ENCODE results near the gene FGFR4.

FGFR4 gene

DNA sequence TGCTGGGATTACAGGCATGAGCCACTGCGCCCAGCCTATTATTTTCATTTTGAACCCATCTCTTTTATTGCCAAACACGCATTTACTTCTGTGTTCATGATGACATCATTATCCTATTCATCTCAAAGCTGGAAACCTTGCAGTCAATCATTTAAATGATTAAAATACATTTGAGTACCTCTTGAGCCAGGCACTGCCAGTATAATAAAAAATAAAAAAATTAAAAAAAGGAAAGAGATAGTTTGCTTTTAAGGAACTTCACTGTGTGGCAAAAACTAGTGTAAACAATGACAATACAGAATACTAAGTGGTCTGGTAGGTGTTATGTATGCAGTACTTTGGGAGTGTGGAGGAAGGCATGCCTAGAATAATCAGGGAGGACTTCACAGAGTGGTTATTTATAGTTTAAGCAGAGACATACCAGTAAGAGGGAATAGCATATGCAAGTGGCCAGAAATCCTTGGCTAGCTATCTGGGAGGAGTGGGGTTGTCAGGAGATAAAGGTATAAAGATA is 55.4 kb downstream of the FGFR4 start:
- DNase-seq (ENCODE audit: low read depth): no peak
- TF ChIP-seq CTCF (IDR thresholded peaks at IDR 0.05; ENCODE audit: low read depth, low read length, missing control alignments): no peak
- H3K4me3 ChIP-seq (ENCODE audit: low read depth, low read length): no peak overlapping the region

DNA sequence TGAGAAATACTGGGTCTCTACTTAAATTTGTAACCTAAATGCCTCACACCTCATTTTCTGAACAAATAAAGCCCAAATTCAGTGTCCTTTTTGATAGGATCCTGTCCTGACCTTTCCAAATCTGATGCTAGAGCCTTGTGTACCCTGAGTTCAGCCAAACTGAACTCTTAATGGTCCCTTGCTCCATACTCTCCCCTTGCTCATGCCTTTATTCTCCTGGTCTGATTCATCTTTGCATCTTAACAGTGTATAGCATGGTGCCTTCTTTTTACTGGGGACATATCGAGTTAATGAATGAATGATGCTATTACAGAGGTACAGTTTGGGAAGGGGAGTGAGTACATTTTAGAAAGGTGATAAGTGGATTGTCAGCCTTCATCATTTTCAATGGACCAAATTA is 56.1 kb downstream of the FGFR4 start:
- no peak overlapping the region for H3K4me3 ChIP-seq (ENCODE audit: low read depth, low read length)
- no peak for DNase-seq (ENCODE audit: low read depth)
- no peak for TF ChIP-seq CTCF (IDR thresholded peaks at IDR 0.05; ENCODE audit: low read depth, low read length, missing control alignments)

DNA sequence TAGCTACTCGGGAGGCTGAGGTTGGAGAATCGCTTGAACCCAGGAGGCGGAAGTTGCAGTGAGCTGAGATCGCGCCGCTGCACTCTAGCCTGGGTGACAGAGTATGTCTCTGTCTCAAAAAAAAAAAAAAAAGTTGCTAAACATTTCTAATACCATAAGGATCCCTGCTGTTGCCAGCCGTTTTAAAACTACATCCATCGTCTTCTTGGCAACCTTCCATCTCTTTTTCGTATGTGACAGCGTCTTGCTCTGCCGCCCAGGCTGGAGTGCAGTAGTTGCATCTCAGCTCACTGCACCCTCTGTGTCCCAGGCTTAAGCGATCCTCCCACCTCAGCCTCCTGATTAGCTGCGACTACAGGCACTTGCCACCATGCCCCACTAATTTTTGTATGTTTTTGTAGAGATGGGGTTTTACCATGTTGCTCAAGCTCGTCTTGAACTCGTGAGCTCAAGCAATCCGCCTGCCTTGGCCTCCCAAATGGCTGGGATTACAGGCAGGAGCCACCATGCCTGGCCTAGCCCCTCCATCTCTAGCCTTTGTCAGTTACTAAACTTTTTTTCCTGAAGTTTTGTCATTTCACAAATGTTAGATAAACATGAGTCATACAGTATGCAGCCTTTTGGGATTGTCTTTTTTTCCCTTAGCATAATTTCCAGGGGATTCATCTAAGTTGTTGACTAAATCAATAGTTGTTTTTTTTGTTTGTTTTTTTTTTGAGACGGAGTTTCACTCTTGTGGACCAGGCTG is 60.4 kb downstream of the FGFR4 start:
- TF ChIP-seq CTCF (IDR thresholded peaks at IDR 0.05; ENCODE audit: low read depth, low read length, missing control alignments): no peak
- no peak for DNase-seq (ENCODE audit: low read depth)
- H3K4me3 ChIP-seq (ENCODE audit: low read depth, low read length): no peak overlapping the region
